Lung (tissue), 12 donors: ENCODE measurements around the gene FANCC. TPM values are rescaled to one million over a fixed set of nuclear protein-coding genes. Genes with fewer than 3 reads are reported as not detected.

ENCODE experiments used
- ATAC-seq: fragments of 200-7000 bp; cut with Tn5 transposase; one replicate; pipeline ENCODE4 v1.9.1; 2020; ENCODE audit warnings: moderate number of reproducible peaks; ENCODE audit not compliant: insufficient read depth, low FRiP score
- DNase-seq, 3 donors: peaks; one replicate each; pipeline ENCODE4 v3.0.0-alpha.2; 2013 to 2017
- H3K27ac ChIP-seq, 2 donors: one replicate each; pipeline ENCODE4 v1.5.1; 2013; ENCODE audit warnings: mild to moderate bottlenecking in 2 of 2, moderate library complexity in 2 of 2, control low read depth in 1 of 2, inconsistent platforms in 1 of 2, low read depth in 1 of 2, low read length in 1 of 2
- H3K27me3 ChIP-seq, 3 donors: one replicate each; pipeline ENCODE4 v1.5.1; 2013; ENCODE audit warnings: low read length in 2 of 3; ENCODE audit not compliant: control insufficient read depth in 3 of 3, insufficient read depth in 3 of 3
- H3K36me3 ChIP-seq, 4 donors: one replicate each; pipeline ENCODE4 v1.5.1; 2013; ENCODE audit warnings: low read length in 4 of 4, mild to moderate bottlenecking in 1 of 4, moderate library complexity in 1 of 4; ENCODE audit not compliant: control insufficient read depth in 4 of 4, insufficient read depth in 4 of 4
- H3K4me1 ChIP-seq, 5 donors: one replicate each; pipeline ENCODE4 v1.5.1; 2013; ENCODE audit warnings: low read length in 5 of 5, mild to moderate bottlenecking in 2 of 5, moderate library complexity in 1 of 5; ENCODE audit not compliant: control insufficient read depth in 5 of 5, insufficient read depth in 5 of 5
- H3K4me3 ChIP-seq: one replicate; pipeline ENCODE4 v1.5.1; 2013; ENCODE audit warnings: mild to moderate bottlenecking, control low read depth, moderate library complexity
- H3K9ac ChIP-seq, 2 donors: one replicate each; pipeline ENCODE4 v1.5.1; 2013; ENCODE audit warnings: low read length in 2 of 2, control low read depth in 1 of 2; ENCODE audit not compliant: insufficient read depth in 1 of 2
- H3K9me3 ChIP-seq, 4 donors: one replicate each; pipeline ENCODE4 v1.5.1; 2013; ENCODE audit warnings: low read length in 3 of 4, mild to moderate bottlenecking in 1 of 4, moderate library complexity in 1 of 4; ENCODE audit not compliant: control insufficient read depth in 4 of 4, insufficient read depth in 3 of 4
- WGBS, 2 donors: extraction: QIAGEN DNeasy Blood & Tissue Kit; methylation state at CpG; one replicate each; pipeline ENCODE4 v1.1.7; 2013; 5-methylcytosine and 5-hydroxymethylcytosine counted together
- polyA plus RNA-seq, 2 donors: library from polyadenylated mRNA; stranded (reverse); fragments of 200-250 nt; gene quantifications; one replicate each; pipeline ENCODE4 v1.2.1, GENCODE V29; 2013
- total RNA-seq, 2 donors: library from RNA; depleted of rRNA in 1 of 2; stranded (reverse); fragments of >200 nt in 1 of 2; gene quantifications; one replicate each; pipeline ENCODE4 v1.2.1, GENCODE V29; 2014 to 2021
- TF ChIP-seq, protein P1 (sequence below): IDR thresholded peaks from 2 replicates; pipeline ENCODE4 v1.5.1; 2012; ENCODE audit warnings: mild to moderate bottlenecking; ENCODE audit errors: control extremely low read depth, extremely low read depth
- donor health status: control.
- donor health status: control.
- donor health status: Bipolar disorder and iron deficiency.
- donor health status: healthy.
- donor health status: DM: yes; HTN: yes; CAD: no.

FANCC gene
- total and polyA plus RNA-seq, 4 donors: 4.4 to 20.0 (median 8.7) TPM

DNA sequence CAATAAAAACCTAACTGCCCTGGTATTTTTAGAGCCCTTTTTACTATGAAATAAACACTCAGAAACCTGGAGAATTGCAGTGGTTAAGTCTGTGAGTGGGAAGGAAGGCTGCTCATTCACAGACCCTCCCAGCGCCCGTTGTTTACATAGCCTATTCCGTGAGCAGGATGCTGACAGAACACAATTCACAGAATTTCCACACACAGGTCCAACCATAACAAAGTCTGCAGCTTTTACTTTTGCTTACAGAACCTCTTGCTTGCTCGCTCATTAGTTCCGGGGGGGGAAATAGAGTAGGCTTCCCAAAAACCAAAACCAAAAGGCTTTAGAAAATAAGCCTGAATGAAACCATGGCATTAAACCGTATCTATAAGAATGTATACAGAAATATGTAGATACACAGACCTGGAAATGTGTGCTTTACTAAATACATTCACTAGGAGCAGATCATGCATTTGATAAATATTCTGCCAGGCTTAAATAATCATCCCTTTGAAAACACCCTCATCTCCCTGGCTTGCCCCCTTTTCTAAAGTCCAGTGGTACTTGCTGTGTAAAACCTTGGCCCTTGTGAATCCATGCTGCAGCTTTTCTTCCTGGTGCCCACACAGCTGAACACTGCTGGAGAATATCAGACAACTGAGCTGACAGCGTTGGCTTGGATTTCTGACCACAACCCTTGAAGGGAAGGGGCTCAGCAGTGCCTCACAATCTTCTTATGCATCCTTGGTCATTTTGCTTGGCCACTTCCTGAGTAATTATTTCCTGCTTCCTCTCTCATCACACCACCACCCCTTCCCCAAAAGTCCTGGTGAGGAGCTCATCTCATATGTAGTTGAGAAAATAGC is 128.0 kb downstream of the FANCC start:
- ATAC-seq (no peak), DNase-seq (peak; percentile 60 to 92 (median 84))
- Histone ChIP-seq H3K27me3 (no peaks in the 10 kb centered on the region), H3K9ac (peak overlapping the region in 1 of 2 donors; percentile 64), H3K4me3 (no peak overlapping the region), H3K4me1 (peaks cover 0 to 22% (median 13%) of the 10 kb centered on the region in 5 donors), H3K9me3 (no peaks in the 10 kb centered on the region), H3K27ac (peak overlapping the region in 1 of 2 donors; percentile 37), H3K36me3 (no peaks in the 10 kb centered on the region)
- TF ChIP-seq, protein P1, sequence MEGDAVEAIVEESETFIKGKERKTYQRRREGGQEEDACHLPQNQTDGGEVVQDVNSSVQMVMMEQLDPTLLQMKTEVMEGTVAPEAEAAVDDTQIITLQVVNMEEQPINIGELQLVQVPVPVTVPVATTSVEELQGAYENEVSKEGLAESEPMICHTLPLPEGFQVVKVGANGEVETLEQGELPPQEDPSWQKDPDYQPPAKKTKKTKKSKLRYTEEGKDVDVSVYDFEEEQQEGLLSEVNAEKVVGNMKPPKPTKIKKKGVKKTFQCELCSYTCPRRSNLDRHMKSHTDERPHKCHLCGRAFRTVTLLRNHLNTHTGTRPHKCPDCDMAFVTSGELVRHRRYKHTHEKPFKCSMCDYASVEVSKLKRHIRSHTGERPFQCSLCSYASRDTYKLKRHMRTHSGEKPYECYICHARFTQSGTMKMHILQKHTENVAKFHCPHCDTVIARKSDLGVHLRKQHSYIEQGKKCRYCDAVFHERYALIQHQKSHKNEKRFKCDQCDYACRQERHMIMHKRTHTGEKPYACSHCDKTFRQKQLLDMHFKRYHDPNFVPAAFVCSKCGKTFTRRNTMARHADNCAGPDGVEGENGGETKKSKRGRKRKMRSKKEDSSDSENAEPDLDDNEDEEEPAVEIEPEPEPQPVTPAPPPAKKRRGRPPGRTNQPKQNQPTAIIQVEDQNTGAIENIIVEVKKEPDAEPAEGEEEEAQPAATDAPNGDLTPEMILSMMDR: no peak
- 2 to 10% methylated on average over 7 of the region's 7 CpGs for whole genome bisulfite sequencing, 2 donors

DNA sequence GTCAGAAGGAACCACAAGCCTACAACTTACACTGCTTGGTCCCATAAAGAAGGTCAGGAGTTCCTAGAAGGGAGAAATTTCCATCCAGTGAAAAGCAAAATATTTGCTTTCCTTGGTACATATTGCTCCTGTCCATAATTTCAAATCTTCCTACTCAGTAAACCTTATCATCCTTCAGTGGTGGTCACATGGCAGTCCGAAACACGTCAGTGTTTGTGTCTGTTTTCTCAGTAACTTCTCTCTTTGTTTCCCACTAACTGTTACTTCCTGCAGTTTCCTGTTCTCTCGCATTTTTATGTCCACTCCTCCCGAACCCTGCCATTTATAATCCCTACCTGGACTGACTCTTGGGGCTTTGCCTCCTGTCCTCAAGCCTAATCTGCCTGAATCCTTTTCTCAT is 129.1 kb downstream of the FANCC start:
- Histone ChIP-seq H3K9ac (no peak overlapping the region), H3K27me3 (no peaks in the 10 kb centered on the region), H3K4me3 (no peak overlapping the region), H3K27ac (peak overlapping the region in 1 of 2 donors; percentile 80), H3K9me3 (no peaks in the 10 kb centered on the region), H3K36me3 (no peaks in the 10 kb centered on the region), H3K4me1 (peaks cover 0 to 28% (median 13%) of the 10 kb centered on the region in 5 donors)
- no peak for ATAC-seq
- WGBS, 2 donors: 10 to 34% methylated on average over 4 of the region's 4 CpGs
- TF ChIP-seq, protein P1: no peak
- DNase-seq: peak in 2 of 3 donors; percentile 25 to 45

DNA sequence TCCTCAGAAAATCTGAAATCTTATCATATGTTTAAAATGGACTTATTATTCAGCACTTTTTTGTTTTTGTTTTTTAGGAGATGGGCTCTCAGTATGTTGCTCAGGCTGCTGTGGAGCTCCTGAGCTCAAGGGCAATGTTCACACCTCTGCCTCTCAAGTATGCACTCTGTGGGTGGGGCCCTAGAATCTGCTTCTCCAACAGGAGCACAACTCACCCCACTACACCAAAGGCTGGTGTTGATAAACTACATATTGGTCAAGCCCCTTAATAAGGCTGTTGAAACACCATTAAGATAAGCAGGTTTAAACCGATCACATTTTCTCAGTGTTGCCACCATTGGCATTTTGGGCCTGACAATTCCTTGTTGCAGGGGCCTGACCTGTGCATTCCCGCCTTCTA is 131.6 kb downstream of the FANCC start:
- Histone ChIP-seq H3K9me3 (no peaks in the 10 kb centered on the region), H3K36me3 (no peaks in the 10 kb centered on the region), H3K4me1 (peaks cover 0 to 28% (median 13%) of the 10 kb centered on the region in 5 donors), H3K4me3 (no peak overlapping the region), H3K27ac (no peak overlapping the region), H3K9ac (no peak overlapping the region), H3K27me3 (no peaks in the 10 kb centered on the region)
- WGBS, 2 donors: 92 to 100% methylated on average over 2 of the region's 2 CpGs
- ATAC-seq (no peak), DNase-seq (no peak)
- TF ChIP-seq, protein P1: no peak
